CD4-positive, alpha-beta T cell (primary cell): ENCODE data around the gene GEMIN4. TPM values are rescaled to one million over a fixed set of nuclear protein-coding genes. Genes with fewer than 3 reads are reported as not detected.

Source experiments
- ATAC-seq: fragments of 200-7000 bp; cut with Tn5 transposase; one replicate; pipeline ENCODE4 v1.10.0; 2022; ENCODE audit warnings: mild to moderate bottlenecking; ENCODE audit not compliant: poor library complexity
- CTCF ChIA-PET: fragments of 350-600 bp; sonication (Branson Sonifier 250); formaldehyde crosslinking; loops from one replicate; lab custom pipeline; 2021; ENCODE audit warnings: antibody characterized with exemption, inconsistent platforms; lab: Charles Lee
- POLR2A ChIA-PET: fragments of 350-600 bp; sonication (Branson Sonifier 250); formaldehyde crosslinking; loops from one replicate; lab custom pipeline; 2021; ENCODE audit warnings: antibody characterized with exemption, inconsistent platforms; lab: Charles Lee
- DNase-seq, 14 experiments: peaks; one replicate each; pipeline ENCODE4 v3.0.0-alpha.2; 2013 to 2020; ENCODE audit warnings: mixed read lengths in 2 of 14
- H3K27ac ChIP-seq, 2 donors: one replicate each; pipeline versions ENCODE4 v1.5.1 to v1.7.0; 2013; ENCODE audit warnings: low read length in 2 of 2, low read depth in 1 of 2, mild to moderate bottlenecking in 1 of 2
- H3K27me3 ChIP-seq, 2 experiments: 1 replicate in 1 of 2; 2 replicates in 1 of 2; pipeline versions ENCODE4 v1.6.1 to v1.7.0; 2013; ENCODE audit warnings: low read length in 2 of 2, control low read depth in 1 of 2, mild to moderate bottlenecking in 1 of 2, moderate library complexity in 1 of 2; ENCODE audit not compliant: insufficient read depth in 2 of 2, control insufficient read depth in 1 of 2
- H3K36me3 ChIP-seq: one replicate; pipeline ENCODE4 v1.6.1; 2013; ENCODE audit warnings: low read length, control low read depth; ENCODE audit not compliant: insufficient read depth
- H3K4me1 ChIP-seq: one replicate; pipeline ENCODE4 v1.6.1; 2013; ENCODE audit warnings: low read length, control low read depth; ENCODE audit not compliant: insufficient read depth
- H3K4me3 ChIP-seq: one replicate; pipeline ENCODE4 v1.5.1; 2013; ENCODE audit warnings: mild to moderate bottlenecking, low read length, moderate library complexity
- H3K9me3 ChIP-seq, 2 experiments: 1 replicate in 1 of 2; 2 replicates in 1 of 2; pipeline versions ENCODE4 v1.6.1 to v1.7.0; 2013; ENCODE audit warnings: low read length in 2 of 2, mild to moderate bottlenecking in 2 of 2, control low read depth in 1 of 2, moderate library complexity in 1 of 2; ENCODE audit not compliant: control insufficient read depth in 1 of 2, insufficient read depth in 1 of 2
- H3K27ac Mint-ChIP-seq: one replicate; pipeline ENCODE4 v1.8.0; 2020; ENCODE audit warnings: mixed read lengths
- H3K27me3 Mint-ChIP-seq: one replicate; pipeline ENCODE4 v1.8.0; 2021; ENCODE audit warnings: mixed read lengths
- H3K36me3 Mint-ChIP-seq: one replicate; pipeline ENCODE4 v1.8.0; 2021; ENCODE audit warnings: low read depth, mixed read lengths
- H3K4me1 Mint-ChIP-seq: one replicate; pipeline ENCODE4 v1.8.0; 2021; ENCODE audit warnings: low read depth, mixed read lengths
- H3K4me3 Mint-ChIP-seq: one replicate; pipeline ENCODE4 v1.8.0; 2020; ENCODE audit warnings: mild to moderate bottlenecking, mixed read lengths
- H3K9me3 Mint-ChIP-seq: one replicate; pipeline ENCODE4 v1.8.0; 2020; ENCODE audit warnings: mixed read lengths
- intact Hi-C, 2 experiments: fragments of 100-400 bp; cut with DNase I in 1 of 2; cut with micrococcal nuclease in 1 of 2; formaldehyde crosslinking; loops; one replicate each; pipeline versions ENCODE4 v1.15.1 to v1.9.0; 2023 to 2025; cut with DNase I, micrococcal nuclease
- total RNA-seq, 174 experiments: library from RNA in 2 of 174; stranded (reverse) in 2 of 174; gene quantifications; one replicate each; pipeline ENCODE4 v1.2.3 and lab custom pipeline; 2021 to 2026
- TF ChIP-seq, protein P1 (sequence below): fragments of 200-600 bp; IDR thresholded peaks from one replicate; pipeline ENCODE4 v1.8.0; 2022; ENCODE audit warnings: antibody characterized with exemption, mild to moderate bottlenecking

GEMIN4 gene
- total RNA-seq, 2 experiments from 2014 or later, result 16.0 to 18.0 TPM

DNA sequence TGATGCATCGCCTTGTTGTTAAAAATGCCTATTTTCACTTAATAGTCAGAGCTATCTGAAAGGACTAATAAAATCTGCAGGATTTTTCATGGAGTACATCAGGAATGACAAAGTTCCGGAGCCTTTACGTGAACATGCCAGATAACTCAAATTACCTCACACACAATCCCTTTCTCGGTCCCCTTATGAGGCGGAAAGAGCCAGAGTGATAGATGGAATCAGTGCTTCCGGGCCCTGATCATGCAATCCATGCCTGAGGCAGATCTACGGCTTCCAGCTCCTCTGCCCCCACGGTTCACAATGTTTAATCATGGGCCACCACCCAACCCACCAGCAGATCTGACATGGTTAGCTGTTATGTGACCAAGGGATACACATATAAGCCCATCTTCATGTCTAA is 54.4 kb downstream of the GEMIN4 start:
- Histone ChIP-seq H3K4me1 (no peaks in the 10 kb centered on the region), H3K27me3 (no peaks in the 10 kb centered on the region), H3K4me3 (no peak overlapping the region), H3K36me3 (peaks cover 52% of the 10 kb centered on the region), H3K9me3 (no peaks in the 10 kb centered on the region), H3K27ac (no peak overlapping the region)
- Mint-ChIP-seq H3K4me3 (no peak overlapping the region), H3K4me1 (no peaks in the 10 kb centered on the region), H3K27me3 (no peaks in the 10 kb centered on the region), H3K27ac (no peak overlapping the region), H3K36me3 (peaks cover 67% of the 10 kb centered on the region), H3K9me3 (no peaks in the 10 kb centered on the region)
- TF ChIP-seq, protein P1, sequence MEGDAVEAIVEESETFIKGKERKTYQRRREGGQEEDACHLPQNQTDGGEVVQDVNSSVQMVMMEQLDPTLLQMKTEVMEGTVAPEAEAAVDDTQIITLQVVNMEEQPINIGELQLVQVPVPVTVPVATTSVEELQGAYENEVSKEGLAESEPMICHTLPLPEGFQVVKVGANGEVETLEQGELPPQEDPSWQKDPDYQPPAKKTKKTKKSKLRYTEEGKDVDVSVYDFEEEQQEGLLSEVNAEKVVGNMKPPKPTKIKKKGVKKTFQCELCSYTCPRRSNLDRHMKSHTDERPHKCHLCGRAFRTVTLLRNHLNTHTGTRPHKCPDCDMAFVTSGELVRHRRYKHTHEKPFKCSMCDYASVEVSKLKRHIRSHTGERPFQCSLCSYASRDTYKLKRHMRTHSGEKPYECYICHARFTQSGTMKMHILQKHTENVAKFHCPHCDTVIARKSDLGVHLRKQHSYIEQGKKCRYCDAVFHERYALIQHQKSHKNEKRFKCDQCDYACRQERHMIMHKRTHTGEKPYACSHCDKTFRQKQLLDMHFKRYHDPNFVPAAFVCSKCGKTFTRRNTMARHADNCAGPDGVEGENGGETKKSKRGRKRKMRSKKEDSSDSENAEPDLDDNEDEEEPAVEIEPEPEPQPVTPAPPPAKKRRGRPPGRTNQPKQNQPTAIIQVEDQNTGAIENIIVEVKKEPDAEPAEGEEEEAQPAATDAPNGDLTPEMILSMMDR, result no peak
- POLR2A ChIA-PET, result interaction anchor here (1.0 kb wide), 1 partner anchor 285 kb away, joined by 4 read pairs; no protein-coding TSS in a partner anchor
- DNase-seq (no peak), ATAC-seq (no peak)
- CTCF ChIA-PET, result interaction anchor here (1.2 to 4.5 kb wide), 2 partner anchors 10 to 285 kb away, joined by 3 to 47 read pairs; no protein-coding TSS in a partner anchor
- intact Hi-C loops, result no loop called here

DNA sequence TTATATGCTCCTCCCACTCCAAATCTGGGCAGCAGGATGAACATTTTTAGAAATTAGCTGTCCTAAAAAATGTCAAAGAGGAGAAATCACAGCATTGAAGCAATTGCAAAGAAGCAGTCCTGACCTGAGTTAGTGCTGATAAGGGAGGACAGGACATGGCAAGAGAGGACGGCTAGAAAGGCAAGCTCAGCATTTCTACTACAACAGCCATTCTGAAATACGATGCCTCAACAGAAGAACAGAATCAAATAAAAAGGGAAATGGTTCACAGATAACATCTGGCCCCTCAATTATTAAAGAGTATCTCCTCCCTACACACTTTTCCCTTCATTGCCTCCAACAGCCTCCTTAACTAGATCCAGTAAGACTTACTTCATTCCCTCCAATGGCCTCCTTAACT is 55.7 kb downstream of the GEMIN4 start:
- H3K4me1 Mint-ChIP-seq, result no peaks in the 10 kb centered on the region
- no peak overlapping the region for H3K4me3 Mint-ChIP-seq
- H3K27me3 Mint-ChIP-seq, result no peaks in the 10 kb centered on the region
- ChIA-PET CTCF (interaction anchor here (0.7 to 0.9 kb wide), 2 partner anchors 13 to 284 kb away, joined by 3 to 5 read pairs; no protein-coding TSS in a partner anchor), POLR2A (no interaction called here)
- TF ChIP-seq, protein P1, result no peak
- Histone ChIP-seq H3K9me3 (no peaks in the 10 kb centered on the region), H3K4me3 (no peak overlapping the region), H3K27me3 (no peaks in the 10 kb centered on the region), H3K27ac (no peak overlapping the region), H3K4me1 (no peaks in the 10 kb centered on the region), H3K36me3 (peaks cover 56% of the 10 kb centered on the region)
- H3K9me3 Mint-ChIP-seq, result no peaks in the 10 kb centered on the region
- H3K27ac Mint-ChIP-seq, result no peak overlapping the region
- DNase-seq (no peak), ATAC-seq (no peak)
- peaks cover 80% of the 10 kb centered on the region for H3K36me3 Mint-ChIP-seq
- intact Hi-C loops, result no loop called here

Other genes with a start within 250 kb of the GEMIN4 start
- 10 to 100 TPM; 54.0 to 57.0 TPM for gene VPS53, start 37.4 kb downstream of the GEMIN4 start, total RNA-seq
- gene TLCD3A, start 19.7 kb downstream of the GEMIN4 start, total RNA-seq, result under 1 TPM; 0.63 to 0.75 TPM
- 10 to 100 TPM; 88.0 to 89.3 TPM for gene GLOD4, start 30.0 kb upstream of the GEMIN4 start, total RNA-seq
- 10 to 100 TPM; 40.8 to 44.1 TPM for gene MRM3, start 30.1 kb upstream of the GEMIN4 start, total RNA-seq
- under 1 TPM; 0.80 to 0.98 TPM for gene NXN, start 227.5 kb upstream of the GEMIN4 start, total RNA-seq
- gene TIMM22, start 244.9 kb upstream of the GEMIN4 start, total RNA-seq, result 10 to 100 TPM; 10.2 to 10.9 TPM